ENCODE results near the gene ADAM33.

DNA sequence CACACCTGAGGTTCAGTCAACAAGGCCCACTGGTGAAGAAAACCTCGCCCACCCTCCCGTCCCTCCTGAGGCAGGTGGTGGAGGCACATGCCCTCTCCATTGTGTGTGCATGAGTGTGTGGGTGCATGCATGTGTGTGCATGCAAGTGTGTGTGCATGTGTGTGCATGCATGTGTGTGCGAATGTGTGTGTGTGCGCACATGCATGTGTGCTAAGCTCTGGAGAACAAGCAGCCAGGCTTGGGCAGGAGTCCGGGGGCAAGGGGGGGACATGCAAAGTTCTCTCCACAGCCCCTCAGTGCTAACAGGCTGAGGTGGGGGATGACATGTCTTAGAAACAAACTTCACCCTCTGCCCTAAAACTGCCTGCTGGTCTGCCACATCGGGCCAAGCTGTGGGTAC lies 47.6 kb upstream of the ADAM33 start:
- no peak for TF ChIP-seq GATA2 (IDR thresholded peaks at IDR 0.05; ENCODE audit: low read depth, low read length)
- no peak for TF ChIP-seq GATA3 (IDR thresholded peaks at IDR 0.05; ENCODE audit: low read depth, low read length)
